Gastrocnemius medialis (tissue), 4 donors: Measurements from ENCODE around the gene TFDP1. TPM values are rescaled to one million over a fixed set of nuclear protein-coding genes. Genes with fewer than 3 reads are reported as not detected.
"Not testable (repeated sequence)": the region's sequence is repeated elsewhere in the genome, so short reads cannot be mapped to it uniquely, and the experiment has no call there.

Experiments
- ATAC-seq, 2 donors: fragments of 150-250 bp; one replicate each; pipeline ENCODE4 v1.9.1; 2016
- DNase-seq, 2 donors: peaks; one replicate each; pipeline ENCODE4 v3.0.0-alpha.2; 2019
- H3K27ac ChIP-seq, 4 donors: fragments of 200-600 bp; sonication (generic); 1 replicate in 1 of 4; 2 replicates in 3 of 4; pipeline ENCODE4 v1.5.1; 2016 to 2018; ENCODE audit warnings: mild to moderate bottlenecking in 2 of 4, moderate library complexity in 1 of 4
- H3K27me3 ChIP-seq, 3 donors: fragments of 200-600 bp; sonication (generic) in 2 of 3; 1 replicate in 1 of 3; 2 replicates in 2 of 3; pipeline versions ENCODE4 v1.5.1 to v1.6.0; 2016 to 2019; ENCODE audit warnings: mild to moderate bottlenecking in 1 of 3, moderate library complexity in 1 of 3
- H3K36me3 ChIP-seq, 2 donors: fragments of 200-600 bp; sonication (generic) in 1 of 2; one replicate each; pipeline ENCODE4 v1.5.1; 2017 to 2018
- H3K4me1 ChIP-seq, 2 donors: fragments of 200-600 bp; sonication (generic) in 1 of 2; one replicate each; pipeline ENCODE4 v1.5.1; 2016 to 2017; ENCODE audit warnings: mild to moderate bottlenecking in 2 of 2
- H3K4me3 ChIP-seq, 4 donors: fragments of 200-600 bp; sonication (generic) in 3 of 4; 1 replicate in 1 of 4; 2 replicates in 3 of 4; pipeline ENCODE4 v1.5.1; 2016 to 2019; ENCODE audit warnings: mild to moderate bottlenecking in 2 of 4
- H3K9me3 ChIP-seq, 3 donors: fragments of 200-600 bp; sonication (generic) in 2 of 3; 1 replicate in 1 of 3; 2 replicates in 2 of 3; pipeline ENCODE4 v1.5.1; 2016 to 2019
- CTCF ChIP-seq, 5 experiments: fragments of 450-650 bp in 3 of 5; fragments of 200-600 bp in 2 of 5; sonication (generic) in 2 of 5; IDR thresholded peaks in 4 of 5; conservative IDR thresholded peaks in 1 of 5; 1 replicate in 4 of 5; 2 replicates in 1 of 5; pipeline ENCODE4 v1.5.1; 2016 to 2019; ENCODE audit warnings: antibody characterized with exemption in 5 of 5, mild to moderate bottlenecking in 3 of 5, moderate library complexity in 3 of 5
- POLR2A ChIP-seq, 2 donors: fragments of 450-650 bp; IDR thresholded peaks; one replicate each; pipeline ENCODE4 v1.6.1; 2017; ENCODE audit warnings: antibody characterized with exemption in 2 of 2, mild to moderate bottlenecking in 2 of 2, moderate library complexity in 2 of 2
- in situ Hi-C, 4 donors: fragments of 200-750 bp; cut with MboI; loops; one replicate each; pipeline versions ENCODE4 v1.15.0 to v1.8.0; 2017; ENCODE audit warnings: low sequenced_read_pairs in 4 of 4
- intact Hi-C: fragments of 100-400 bp; cut with DNase I; formaldehyde crosslinking; loops from one replicate; pipeline ENCODE4 v1.15.1; 2023; ENCODE audit warnings: low total_unique reads
- total RNA-seq, 4 donors: library from RNA; depleted of rRNA; stranded (reverse); fragments of >200 nt; gene quantifications; one replicate each; pipeline versions ENCODE4 v1.1.0 to v1.2.3, GENCODE V29; 2016

Gene TFDP1
- total RNA-seq, 4 donors from 2014 or later = 14.9 to 35.4 (median 29.1) TPM

- Histone ChIP-seq H3K27me3 (no peaks in the 10 kb centered on the region), H3K36me3 (peaks cover 0 to 3% of the 10 kb centered on the region in 2 donors), H3K4me3 (no peak overlapping the region), H3K9me3 (no peaks in the 10 kb centered on the region), H3K27ac (no peak overlapping the region), H3K4me1 (peaks cover 0 to 2% of the 10 kb centered on the region in 2 donors)
- in situ Hi-C loops = no loop called here
- intact Hi-C loops = no loop called here
- ATAC-seq = no peak
- TF ChIP-seq CTCF (IDR thresholded peaks at IDR 0.05 in 4 of 5, conservative IDR thresholded peaks at IDR 0.05 in 1 of 5) (no peak), POLR2A (IDR thresholded peaks at IDR 0.05) (no peak)
- no peak for DNase-seq
Observed at GRCh38 chr13:113591750-113592149, 7.2 kb downstream of the TFDP1 start.

- H3K27ac ChIP-seq = no peak overlapping the region
- TF ChIP-seq CTCF (IDR thresholded peaks at IDR 0.05 in 4 of 5, conservative IDR thresholded peaks at IDR 0.05 in 1 of 5) (no peak), POLR2A (IDR thresholded peaks at IDR 0.05) (no peak)
- H3K4me3 ChIP-seq = no peak overlapping the region
- peaks cover 0 to 6% of the 10 kb centered on the region in 2 donors for H3K36me3 ChIP-seq
- no peaks in the 10 kb centered on the region for H3K27me3 ChIP-seq
- DNase-seq = no peak
- no peak for ATAC-seq
- H3K9me3 ChIP-seq = no peaks in the 10 kb centered on the region
- intact Hi-C loops (no loop called here), in situ Hi-C loops (no loop called here)
- peaks cover 0 to 2% of the 10 kb centered on the region in 2 donors for H3K4me1 ChIP-seq
Observed at GRCh38 chr13:113592571-113592970, 8.0 kb downstream of the TFDP1 start.

- H3K4me1 ChIP-seq, H3K27ac ChIP-seq, in situ Hi-C loops, H3K36me3 ChIP-seq, ATAC-seq, H3K9me3 ChIP-seq, intact Hi-C loops, H3K4me3 ChIP-seq, DNase-seq, H3K27me3 ChIP-seq: not testable (repeated sequence)
Observed at GRCh38 chr13:113594066-113594821, 9.7 kb downstream of the TFDP1 start.

- Histone ChIP-seq H3K4me1 (no peaks in the 10 kb centered on the region), H3K27me3 (no peaks in the 10 kb centered on the region), H3K36me3 (peaks cover 0 to 6% of the 10 kb centered on the region in 2 donors), H3K4me3 (no peak overlapping the region), H3K9me3 (no peaks in the 10 kb centered on the region), H3K27ac (no peak overlapping the region)
- ATAC-seq = no peak
- TF ChIP-seq POLR2A (IDR thresholded peaks at IDR 0.05) (no peak), CTCF (IDR thresholded peaks at IDR 0.05 in 4 of 5, conservative IDR thresholded peaks at IDR 0.05 in 1 of 5) (no peak)
- intact Hi-C loops = no loop called here
- in situ Hi-C loops = no loop called here
- DNase-seq = no peak
Observed at GRCh38 chr13:113595131-113595530, 10.6 kb downstream of the TFDP1 start.

GRCh38 chr13:113596321-113597200, 12.0 kb downstream of the TFDP1 start:
- H3K27ac ChIP-seq = no peak overlapping the region
- H3K9me3 ChIP-seq = no peaks in the 10 kb centered on the region
- intact Hi-C loops (no loop called here), in situ Hi-C loops (no loop called here)
- ATAC-seq (no peak), DNase-seq (no peak)
- no peak for TF ChIP-seq POLR2A (IDR thresholded peaks at IDR 0.05)
- no peak for TF ChIP-seq CTCF (IDR thresholded peaks at IDR 0.05 in 4 of 5, conservative IDR thresholded peaks at IDR 0.05 in 1 of 5)
- H3K4me3 ChIP-seq = no peak overlapping the region
- peaks cover 0 to 6% of the 10 kb centered on the region in 2 donors for H3K36me3 ChIP-seq
- no peaks in the 10 kb centered on the region for H3K4me1 ChIP-seq
- H3K27me3 ChIP-seq = no peaks in the 10 kb centered on the region
